Upper lobe of left lung (tissue), 6 donors: ENCODE data around the gene PSMD8. TPM values are rescaled to one million over a fixed set of nuclear protein-coding genes. Genes with fewer than 3 reads are reported as not detected.

Experiments used
- ATAC-seq, 2 donors: fragments of 200-7000 bp; cut with Tn5 transposase; one replicate each; pipeline ENCODE4 v1.9.1; 2022; ENCODE audit warnings: mild to moderate bottlenecking in 2 of 2, moderate library complexity in 2 of 2; ENCODE audit not compliant: low FRiP score in 2 of 2
- DNase-seq, 2 donors: peaks; one replicate each; pipeline ENCODE4 v3.0.0-alpha.2; 2019 to 2020
- H3K27ac ChIP-seq, 4 donors: fragments of 200-600 bp; sonication (generic); one replicate each; pipeline ENCODE4 v1.5.1; 2016 to 2019
- H3K27me3 ChIP-seq, 4 donors: fragments of 200-600 bp; sonication (generic); one replicate each; pipeline ENCODE4 v1.5.1; 2017 to 2019
- H3K36me3 ChIP-seq, 4 donors: fragments of 200-600 bp; sonication (generic); one replicate each; pipeline ENCODE4 v1.5.1; 2016 to 2019
- H3K4me1 ChIP-seq, 4 donors: fragments of 200-600 bp; sonication (generic); one replicate each; pipeline ENCODE4 v1.5.1; 2018 to 2019
- H3K4me3 ChIP-seq, 4 donors: fragments of 200-600 bp; sonication (generic); one replicate each; pipeline ENCODE4 v1.5.1; 2017 to 2019; ENCODE audit warnings: mild to moderate bottlenecking in 2 of 4, moderate library complexity in 1 of 4
- H3K9me3 ChIP-seq, 4 donors: fragments of 200-600 bp; sonication (generic); one replicate each; pipeline ENCODE4 v1.5.1; 2018 to 2019
- EP300 ChIP-seq, 4 donors: sonication (generic); formaldehyde crosslinking; IDR thresholded peaks; one replicate each; pipeline ENCODE4 v1.5.1; 2017; ENCODE audit warnings: antibody characterized with exemption in 4 of 4, control low read depth in 2 of 4
- POLR2A ChIP-seq, 4 donors: fragments of 450-650 bp; IDR thresholded peaks; one replicate each; pipeline ENCODE4 v1.5.1; 2016 to 2017; ENCODE audit warnings: antibody characterized with exemption in 4 of 4, mild to moderate bottlenecking in 2 of 4
- POLR2AphosphoS5 ChIP-seq, 2 donors: sonication (generic); formaldehyde crosslinking; IDR thresholded peaks; one replicate each; pipeline ENCODE4 v1.5.1; 2017; ENCODE audit warnings: antibody characterized with exemption in 2 of 2
- WGBS, 2 donors: methylation state at CpG; one replicate each; pipeline ENCODE4 v1.1.5; 2017 to 2018; 5-methylcytosine and 5-hydroxymethylcytosine counted together
- total RNA-seq, 6 donors: library from RNA; depleted of rRNA in 4 of 6; stranded (reverse); fragments of >200 nt in 4 of 6; gene quantifications; one replicate each; pipeline versions ENCODE4 v1.1.0 to v1.2.1, GENCODE V29; 2016 to 2021
- TF ChIP-seq, protein P1 (sequence below), 6 experiments: fragments of 450-650 bp in 4 of 6; fragments of 200-600 bp in 2 of 6; sonication (generic) in 2 of 6; IDR thresholded peaks; one replicate each; pipeline ENCODE4 v1.5.1; 2016 to 2019; ENCODE audit warnings: antibody characterized with exemption in 6 of 6
- donor health status: DM: no; HTN: no; CAD: no; lungs with moderate emphysema.
- donor health status: DM: no; HTN: yes; CAD: no; lungs with severe emphysema.

The PSMD8 gene
- total RNA-seq, 6 donors from 2014 or later = 66.0 to 213 (median 121) TPM

DNA sequence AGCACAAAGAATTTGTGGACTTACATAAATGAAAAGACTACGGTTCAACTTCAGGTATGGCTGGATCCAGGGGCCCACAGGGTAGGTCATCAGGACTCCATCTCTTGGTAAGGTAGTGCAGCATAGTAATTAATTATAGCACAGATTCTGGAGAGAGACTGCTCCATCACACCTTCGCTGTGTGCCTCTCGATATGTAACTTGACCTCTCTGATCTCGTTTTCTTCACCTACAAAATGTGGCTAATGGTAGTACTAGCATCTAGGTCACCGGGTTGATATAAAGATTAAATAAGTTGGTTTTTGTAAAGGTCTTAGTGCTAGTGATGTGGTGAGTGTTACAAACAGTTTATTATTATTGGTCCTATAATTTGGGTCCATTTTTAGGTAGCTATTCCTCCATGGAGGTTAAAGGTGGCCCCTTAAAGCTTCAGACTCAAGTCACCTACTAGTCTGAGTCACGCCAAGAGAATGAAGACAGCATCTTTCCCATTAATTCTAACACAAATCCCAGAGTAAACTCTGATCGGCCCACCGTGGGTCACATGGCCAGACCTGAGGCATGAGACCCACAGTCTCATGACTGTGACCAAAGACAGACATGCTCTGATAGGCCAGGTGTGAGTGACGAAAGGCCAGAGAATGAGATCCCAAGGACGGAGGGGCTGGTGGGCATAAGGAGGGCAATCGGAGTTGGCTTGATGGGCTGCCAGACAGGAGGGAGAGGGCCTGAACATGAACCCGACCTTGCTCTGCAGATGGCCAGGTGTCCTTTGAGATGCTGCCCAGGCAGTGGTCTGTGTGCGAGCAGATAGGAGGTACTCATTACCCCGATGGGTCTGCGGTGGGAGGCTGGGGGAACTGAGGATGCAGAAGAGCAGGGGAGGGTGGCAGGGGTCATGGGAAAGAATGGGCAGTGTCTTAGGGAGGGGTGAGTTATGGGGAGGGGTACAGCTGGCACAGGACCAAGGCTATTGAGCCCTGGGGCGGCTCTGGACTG lies 18.3 kb upstream of the PSMD8 start:
- WGBS, 2 donors = 73% methylated on average over 16 of the region's 16 CpGs
- Histone ChIP-seq H3K9me3 (no peaks in the 10 kb centered on the region), H3K4me3 (no peak overlapping the region), H3K27me3 (peaks cover 0 to 13% (median 1%) of the 10 kb centered on the region in 4 donors), H3K4me1 (peaks cover 0 to 1% (median under 1%) of the 10 kb centered on the region in 4 donors), H3K27ac (no peak overlapping the region), H3K36me3 (no peaks in the 10 kb centered on the region)
- ATAC-seq (peak in 1 of 2 donors; percentile 4), DNase-seq (no peak)
- no peak for TF ChIP-seq EP300 (IDR thresholded peaks at IDR 0.05)
- TF ChIP-seq POLR2A (IDR thresholded peaks at IDR 0.05) = no peak
- no peak for TF ChIP-seq POLR2AphosphoS5 (IDR thresholded peaks at IDR 0.05)
- TF ChIP-seq, protein P1, sequence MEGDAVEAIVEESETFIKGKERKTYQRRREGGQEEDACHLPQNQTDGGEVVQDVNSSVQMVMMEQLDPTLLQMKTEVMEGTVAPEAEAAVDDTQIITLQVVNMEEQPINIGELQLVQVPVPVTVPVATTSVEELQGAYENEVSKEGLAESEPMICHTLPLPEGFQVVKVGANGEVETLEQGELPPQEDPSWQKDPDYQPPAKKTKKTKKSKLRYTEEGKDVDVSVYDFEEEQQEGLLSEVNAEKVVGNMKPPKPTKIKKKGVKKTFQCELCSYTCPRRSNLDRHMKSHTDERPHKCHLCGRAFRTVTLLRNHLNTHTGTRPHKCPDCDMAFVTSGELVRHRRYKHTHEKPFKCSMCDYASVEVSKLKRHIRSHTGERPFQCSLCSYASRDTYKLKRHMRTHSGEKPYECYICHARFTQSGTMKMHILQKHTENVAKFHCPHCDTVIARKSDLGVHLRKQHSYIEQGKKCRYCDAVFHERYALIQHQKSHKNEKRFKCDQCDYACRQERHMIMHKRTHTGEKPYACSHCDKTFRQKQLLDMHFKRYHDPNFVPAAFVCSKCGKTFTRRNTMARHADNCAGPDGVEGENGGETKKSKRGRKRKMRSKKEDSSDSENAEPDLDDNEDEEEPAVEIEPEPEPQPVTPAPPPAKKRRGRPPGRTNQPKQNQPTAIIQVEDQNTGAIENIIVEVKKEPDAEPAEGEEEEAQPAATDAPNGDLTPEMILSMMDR (IDR thresholded peaks at IDR 0.05) = no peak

DNA sequence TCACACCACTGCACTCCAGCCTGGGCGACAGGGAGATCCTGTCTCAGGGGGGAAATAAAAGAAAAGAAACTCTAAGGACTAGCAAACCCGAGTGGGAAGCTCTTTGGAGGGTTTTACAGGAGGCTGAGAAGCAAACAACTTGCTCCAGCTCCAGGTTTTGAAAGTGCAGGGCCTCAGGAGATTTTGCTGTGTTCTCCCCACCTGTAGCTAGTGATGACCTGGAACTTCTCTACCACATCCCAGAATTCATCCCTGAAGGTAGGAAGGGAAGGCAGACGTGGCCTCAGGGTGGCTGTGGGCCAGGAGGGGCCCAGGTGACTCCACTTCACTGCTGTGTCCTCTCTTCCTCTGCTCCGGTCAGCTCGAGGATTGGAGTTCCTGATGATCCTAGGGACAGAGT lies 16.3 kb upstream of the PSMD8 start:
- Histone ChIP-seq H3K9me3 (no peaks in the 10 kb centered on the region), H3K27me3 (peaks cover 0 to 19% (median 1%) of the 10 kb centered on the region in 4 donors), H3K36me3 (no peaks in the 10 kb centered on the region), H3K4me1 (peaks cover 18 to 21% (median 20%) of the 10 kb centered on the region in 4 donors), H3K4me3 (no peak overlapping the region), H3K27ac (no peak overlapping the region)
- ATAC-seq = no peak
- DNase-seq = no peak
- TF ChIP-seq POLR2AphosphoS5 (IDR thresholded peaks at IDR 0.05) (no peak), POLR2A (IDR thresholded peaks at IDR 0.05) (no peak), EP300 (IDR thresholded peaks at IDR 0.05) (no peak)
- TF ChIP-seq, protein P1 (IDR thresholded peaks at IDR 0.05) = no peak
- 29 to 50% methylated on average over 5 of the region's 5 CpGs for WGBS, 2 donors

DNA sequence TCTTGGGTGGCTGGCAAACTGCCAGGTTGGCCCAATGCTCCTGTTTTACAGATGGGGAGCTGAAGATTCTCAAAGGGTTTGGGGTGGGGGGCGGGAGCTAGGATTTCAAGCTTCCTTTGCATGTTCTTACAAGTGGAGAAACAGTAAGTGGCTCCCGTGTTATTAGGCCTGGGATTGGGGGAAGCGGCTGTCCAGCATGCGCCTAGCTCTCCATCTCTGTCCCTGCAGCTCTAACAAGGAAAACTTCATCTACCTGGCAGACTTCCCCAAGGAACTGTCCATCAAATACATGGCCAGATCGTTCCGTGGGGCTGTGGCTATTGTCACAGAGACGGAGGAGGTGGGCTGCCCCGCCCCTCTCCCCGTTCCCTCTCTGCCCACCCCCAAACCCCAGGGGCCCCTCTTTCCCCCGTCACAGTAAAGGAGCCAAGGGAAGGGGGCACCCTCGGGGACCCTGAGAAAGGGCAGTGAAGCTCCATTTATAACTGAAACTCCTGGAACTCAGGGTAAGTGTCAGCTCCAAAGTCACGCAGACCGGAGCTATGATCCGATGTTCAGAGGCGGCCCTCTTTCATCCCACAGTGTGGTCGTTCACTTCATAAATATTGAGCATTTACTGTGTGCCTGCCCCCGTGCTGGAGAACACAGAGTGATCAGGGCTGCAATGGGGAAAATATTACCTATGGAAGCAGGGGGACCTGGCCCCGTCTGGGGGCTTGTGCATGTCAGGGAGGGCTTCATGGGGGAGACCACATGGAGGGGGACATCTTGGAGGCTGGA lies 14.9 kb upstream of the PSMD8 start:
- TF ChIP-seq POLR2A (IDR thresholded peaks at IDR 0.05) (no peak), POLR2AphosphoS5 (IDR thresholded peaks at IDR 0.05) (no peak), EP300 (IDR thresholded peaks at IDR 0.05) (no peak)
- TF ChIP-seq, protein P1 (IDR thresholded peaks at IDR 0.05) = no peak
- Histone ChIP-seq H3K4me3 (no peak overlapping the region), H3K4me1 (peaks cover 18 to 22% (median 21%) of the 10 kb centered on the region in 4 donors), H3K36me3 (no peaks in the 10 kb centered on the region), H3K27ac (no peak overlapping the region), H3K9me3 (no peaks in the 10 kb centered on the region), H3K27me3 (peaks cover 0 to 18% (median 1%) of the 10 kb centered on the region in 4 donors)
- DNase-seq = no peak
- 56% methylated on average over 12 to 18 of the region's 18 CpGs for WGBS, 2 donors
- ATAC-seq = no peak

DNA sequence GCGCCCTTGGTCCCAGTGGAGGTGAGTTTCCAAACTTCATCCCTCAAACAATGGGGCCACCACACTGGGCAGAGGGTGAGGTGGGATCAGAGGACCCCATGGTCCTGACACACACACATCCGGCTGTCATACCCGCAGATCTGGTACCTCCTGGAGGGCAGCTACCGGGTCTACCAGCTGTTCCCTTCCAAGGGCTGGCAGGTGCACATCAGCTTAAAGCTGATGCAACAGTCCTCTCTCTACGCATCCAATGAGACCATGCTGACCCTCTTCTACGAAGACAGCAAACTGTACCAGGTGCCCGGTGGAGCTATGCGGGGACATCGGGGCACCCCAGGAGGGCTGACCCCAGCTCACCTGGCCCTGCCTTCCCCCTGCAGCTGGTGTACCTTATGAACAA lies 14.0 kb upstream of the PSMD8 start:
- peaks cover 0 to 13% (median 1%) of the 10 kb centered on the region in 4 donors for H3K27me3 ChIP-seq

More for the DNA sequence above, 14.0 kb upstream of the PSMD8 start:
- DNase-seq (no peak), ATAC-seq (no peak)
- no peaks in the 10 kb centered on the region for H3K9me3 ChIP-seq
- H3K27ac ChIP-seq = no peak overlapping the region
- peaks cover 18 to 22% (median 21%) of the 10 kb centered on the region in 4 donors for H3K4me1 ChIP-seq
- TF ChIP-seq, protein P1 (IDR thresholded peaks at IDR 0.05) = no peak
- TF ChIP-seq POLR2AphosphoS5 (IDR thresholded peaks at IDR 0.05) (no peak), POLR2A (IDR thresholded peaks at IDR 0.05) (no peak), EP300 (IDR thresholded peaks at IDR 0.05) (no peak)
- no peaks in the 10 kb centered on the region for H3K36me3 ChIP-seq
- 80 to 89% methylated on average over 4 to 8 of the region's 9 CpGs for WGBS, 2 donors
- H3K4me3 ChIP-seq = no peak overlapping the region
